Stimulated activated CD8-positive, alpha-beta memory T cell treated with anti-CD3 and anti-CD28 coated beads, Interleukin-4, amount 100 ng/mL, for 1 hour (primary cell): ENCODE measurements around the gene DNAAF8.

ENCODE experiments used
- DNase-seq, 2 donors: peaks; one replicate each; pipeline ENCODE4 v3.0.0-alpha.2; 2020; ENCODE audit warnings: low read depth in 2 of 2, low spot score in 1 of 2

Gene DNAAF8

DNA sequence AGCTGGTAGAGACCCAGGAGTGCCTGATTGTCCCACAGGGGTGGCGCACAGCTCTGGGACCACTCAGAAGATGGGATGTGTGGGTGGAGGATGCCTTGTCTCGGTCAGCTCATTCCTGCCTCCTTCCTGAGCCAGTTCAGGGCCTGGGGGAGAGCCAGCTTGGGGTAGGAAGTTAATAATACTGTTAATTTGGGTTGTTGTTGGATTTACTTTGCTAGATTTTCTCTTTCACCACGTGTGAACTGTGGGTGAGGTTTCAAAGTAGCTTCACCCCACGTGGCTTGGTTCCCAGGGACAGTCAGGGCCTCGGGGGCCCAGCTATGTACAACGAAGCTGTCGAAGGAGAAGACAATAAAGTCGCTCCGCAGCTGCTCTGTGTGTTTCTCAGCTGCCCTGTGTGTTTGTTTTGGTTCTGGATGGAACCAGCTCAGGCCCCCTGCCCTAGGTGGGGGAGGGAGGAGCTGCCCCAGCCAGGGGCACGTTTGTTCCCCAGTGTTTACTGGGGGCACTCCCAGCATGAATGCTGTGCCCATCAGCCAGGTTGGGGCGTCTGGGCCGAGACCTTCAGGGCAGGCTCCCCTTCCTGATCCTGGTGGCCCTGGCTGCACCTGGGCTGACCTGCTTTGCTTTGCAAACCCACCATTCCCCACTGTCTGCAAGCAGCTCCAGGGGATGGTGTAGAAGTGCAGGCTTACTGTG, 38.7 kb upstream of the DNAAF8 start:
- DNase-seq: no peak

- no peak for DNase-seq
Measured at GRCh38 chr16:4696172-4696904, 38.0 kb upstream of the DNAAF8 start.

DNA sequence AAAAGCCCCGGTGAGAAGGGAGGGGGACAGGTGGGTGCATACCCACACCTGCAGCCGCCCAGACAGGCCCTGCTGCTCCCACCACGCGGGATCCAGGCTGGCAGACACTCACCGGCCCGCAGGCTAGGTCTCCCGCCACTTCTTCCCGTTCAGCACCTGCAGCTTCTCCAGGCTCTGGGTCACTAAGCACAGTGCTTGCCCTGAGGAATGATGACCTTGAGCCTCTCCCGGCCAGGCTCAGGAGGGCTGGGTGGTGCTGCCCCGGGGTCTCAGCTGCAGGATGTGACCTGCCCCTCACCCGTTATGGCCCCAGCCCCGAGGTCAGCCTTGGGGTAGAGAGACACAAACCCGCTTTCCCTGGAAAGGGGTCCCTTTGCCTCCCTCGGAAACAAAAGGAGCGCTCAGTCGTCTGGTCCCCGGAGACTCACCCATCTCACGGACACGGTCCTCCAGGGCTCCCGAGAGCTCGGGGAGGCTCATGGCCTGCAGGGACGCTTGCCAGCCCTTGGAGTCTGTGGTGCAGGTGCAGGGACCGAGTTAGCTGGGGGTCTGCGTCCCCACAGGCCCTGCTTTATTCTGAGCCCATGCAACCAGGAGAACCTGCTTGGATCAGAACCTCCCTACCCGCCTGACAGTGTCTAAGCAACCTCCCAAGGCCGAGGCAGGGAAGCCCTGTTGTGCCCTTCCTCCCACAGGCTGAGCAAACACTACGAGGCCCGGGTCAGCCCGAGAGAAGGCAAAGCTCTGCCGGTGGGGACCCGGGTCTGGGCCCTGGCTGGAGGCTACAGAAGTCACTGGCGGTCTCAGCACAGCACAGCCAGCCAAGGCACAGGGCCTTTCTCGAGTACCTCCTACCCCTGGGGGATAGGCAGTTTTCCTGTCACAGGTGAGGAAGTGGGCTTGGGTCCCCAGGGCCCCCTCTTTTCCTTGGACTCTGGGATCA, 37.2 kb upstream of the DNAAF8 start:
- no peak for DNase-seq

GRCh38 chr16:4697848-4698291, 36.5 kb upstream of the DNAAF8 start:
- no peak for DNase-seq

DNA sequence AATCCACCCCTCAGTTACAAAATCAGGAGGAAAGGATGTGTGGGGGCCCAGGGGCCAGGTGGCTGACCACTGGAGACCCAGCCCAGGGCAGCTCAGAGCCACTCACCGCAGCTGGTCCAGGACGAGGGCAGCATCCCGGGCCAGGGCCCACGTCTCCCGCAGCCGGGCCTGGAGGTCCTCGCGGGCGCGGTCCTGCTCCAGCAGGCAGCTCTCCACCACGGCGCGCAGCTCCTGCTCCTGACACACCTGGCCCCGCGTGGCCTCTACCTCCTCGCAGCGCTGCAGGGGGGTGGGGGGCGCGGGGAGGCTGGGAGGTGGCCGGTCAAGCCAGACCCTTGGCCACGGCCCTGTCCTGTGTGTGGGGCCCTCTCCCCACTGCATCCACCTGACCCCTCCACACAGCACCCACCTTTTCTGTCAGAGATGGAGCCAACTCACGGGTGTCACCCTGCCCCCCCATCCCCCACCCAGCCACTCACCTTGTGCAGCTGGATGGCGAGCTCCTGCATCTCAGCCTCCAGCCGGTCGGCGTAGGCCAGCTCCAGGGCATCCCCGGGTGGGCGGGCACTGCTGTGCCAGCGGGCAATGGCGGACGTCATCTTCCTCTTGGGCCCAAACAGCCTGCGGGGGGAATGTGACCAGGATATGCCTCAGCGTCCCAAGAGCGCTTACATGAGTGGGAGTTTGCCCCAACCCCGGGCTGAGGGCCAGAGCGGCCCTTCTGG, 35.9 kb upstream of the DNAAF8 start:
- DNase-seq: no peak

DNA sequence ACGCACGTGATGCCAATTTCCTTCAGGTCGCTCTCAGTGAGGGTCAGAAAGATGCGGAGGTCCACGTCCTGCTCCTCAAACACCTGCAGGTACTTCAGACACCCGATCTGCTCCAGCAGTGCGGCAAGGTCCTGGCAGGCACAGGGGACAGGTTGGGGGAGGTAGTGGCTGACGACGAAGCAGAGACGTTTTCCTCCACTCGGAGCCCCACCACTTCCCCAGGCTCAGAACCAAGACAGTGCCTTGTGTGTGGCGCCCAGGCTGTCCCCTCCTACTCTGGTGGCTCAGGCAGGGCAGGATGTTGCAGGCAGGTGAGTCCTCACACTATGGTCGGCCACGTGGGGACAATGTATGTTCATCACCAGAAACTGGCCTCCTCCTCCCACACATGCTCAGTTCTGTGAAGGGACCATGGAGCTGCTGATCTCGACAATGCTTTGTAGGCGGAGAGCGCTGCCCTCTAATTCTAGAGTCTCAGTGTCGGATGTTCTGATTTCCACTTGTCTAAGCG, 35.2 kb upstream of the DNAAF8 start:
- DNase-seq: no peak

- no peak for DNase-seq
Measured at GRCh38 chr16:4700380-4700996, 33.8 kb upstream of the DNAAF8 start.

DNA sequence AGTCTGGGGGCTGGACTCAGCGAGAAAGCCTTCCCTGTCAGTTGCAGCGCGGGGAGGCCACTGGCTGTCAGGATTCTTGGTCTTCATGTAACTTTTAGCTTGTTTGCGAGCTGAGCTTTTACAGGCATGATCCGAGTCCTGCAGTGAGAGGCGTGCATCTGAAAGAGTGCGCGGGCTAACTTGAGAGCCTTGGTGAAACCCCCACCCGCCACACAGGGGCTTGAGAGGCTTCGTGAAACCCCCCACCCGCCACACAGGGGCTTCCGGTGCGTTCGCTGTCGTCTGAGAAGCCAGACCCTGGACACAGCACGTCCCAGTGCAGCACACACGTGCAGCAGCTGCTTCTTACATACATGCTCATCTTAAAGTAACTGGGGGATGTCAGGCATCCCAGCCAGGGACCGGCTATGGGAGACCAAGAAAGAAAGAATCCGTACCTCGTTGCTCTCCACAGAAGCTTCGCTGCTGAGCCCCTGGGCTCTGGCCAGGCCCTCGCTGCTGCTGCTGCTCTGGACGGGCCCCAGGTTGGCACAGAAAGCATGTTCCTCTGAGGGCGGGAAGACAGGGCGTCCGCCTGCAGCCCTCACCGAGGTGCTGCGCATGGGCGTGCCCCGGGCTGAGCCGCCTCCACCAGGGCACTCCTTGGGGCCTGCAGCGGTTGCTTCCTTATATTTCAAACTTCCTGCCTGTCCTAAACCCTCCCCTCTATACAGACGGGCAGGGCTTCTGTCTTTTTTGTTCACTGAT, 33.2 kb upstream of the DNAAF8 start:
- no peak for DNase-seq

- DNase-seq: no peak
Measured at GRCh38 chr16:4701791-4702465, 32.4 kb upstream of the DNAAF8 start.

DNA sequence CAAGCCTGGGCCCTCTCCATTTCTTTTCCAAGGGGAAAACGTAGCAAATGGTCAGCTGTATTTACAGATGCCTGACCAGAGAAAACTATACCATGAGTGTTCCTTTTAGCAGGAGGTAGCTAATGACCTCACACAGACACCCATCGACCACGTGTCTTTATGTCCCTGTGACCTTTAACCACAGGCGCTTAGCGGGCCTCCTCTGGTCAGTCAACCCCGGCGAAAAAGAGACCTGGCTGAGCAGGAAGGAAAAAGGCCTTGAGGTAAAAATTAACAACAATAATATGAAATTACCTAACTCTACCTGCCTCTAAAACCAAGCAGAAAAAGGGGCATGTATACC, 31.9 kb upstream of the DNAAF8 start:
- no peak for DNase-seq

GRCh38 chr16:4703906-4704305, 30.4 kb upstream of the DNAAF8 start:
- no peak for DNase-seq

DNA sequence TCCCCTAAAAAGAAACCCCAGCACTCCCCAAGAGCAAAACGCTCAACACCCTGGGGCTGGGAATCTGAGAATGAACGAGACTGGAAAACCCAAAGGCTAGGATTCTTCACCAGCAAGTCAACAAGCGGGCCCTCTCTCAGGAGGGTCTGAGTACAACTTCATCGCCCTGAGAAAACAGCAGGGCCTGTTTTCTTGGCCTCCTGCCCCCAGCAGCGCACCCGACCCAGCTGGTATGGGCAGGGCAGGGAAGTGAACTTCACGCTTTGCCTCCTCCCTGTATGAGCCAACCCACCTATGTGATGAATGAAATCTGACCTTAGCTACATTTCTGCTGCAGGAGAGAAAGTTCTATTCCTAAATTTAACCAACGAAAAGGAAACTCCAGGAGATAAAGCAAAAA, 29.8 kb upstream of the DNAAF8 start:
- no peak for DNase-seq

DNA sequence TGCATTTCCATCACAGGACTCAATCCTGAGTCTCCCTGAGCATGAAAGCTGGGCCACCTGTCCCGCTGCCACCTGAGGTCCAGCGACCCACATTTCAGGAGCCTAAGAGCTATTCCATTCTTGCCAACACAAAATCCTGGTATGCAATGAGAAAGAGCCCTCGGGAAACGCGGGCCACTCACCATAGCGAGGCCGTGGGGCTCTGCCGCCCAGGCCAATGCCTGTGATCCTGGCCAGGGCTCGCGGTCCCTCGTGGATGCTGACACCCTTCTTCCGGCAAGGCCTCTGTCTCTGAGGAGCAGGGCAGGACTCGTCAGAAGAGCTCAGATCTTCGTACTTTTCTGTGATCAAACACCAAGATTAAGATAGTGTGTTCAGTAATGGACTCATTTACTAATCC, 29.4 kb upstream of the DNAAF8 start:
- no peak for DNase-seq

DNA sequence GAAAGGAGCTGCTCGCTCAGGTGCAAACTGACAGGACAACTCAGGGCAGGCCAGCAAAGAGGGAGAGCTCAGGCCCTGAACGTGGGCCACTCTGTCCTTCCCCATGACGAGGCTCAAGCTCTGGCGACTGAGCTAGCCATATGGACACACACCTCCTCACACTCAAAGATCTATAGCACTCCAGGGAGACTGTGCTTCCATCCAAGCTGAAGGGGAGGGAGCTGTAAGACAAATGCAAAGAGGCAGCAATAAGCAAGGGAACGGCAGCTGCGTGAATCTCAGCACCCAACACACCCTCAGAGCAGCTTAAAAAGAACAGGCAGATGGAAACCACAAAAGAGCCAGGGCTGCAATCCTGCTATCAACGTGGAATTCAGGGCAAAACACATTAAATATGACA, 27.5 kb upstream of the DNAAF8 start:
- no peak for DNase-seq

GRCh38 chr16:4709481-4709880, 24.9 kb upstream of the DNAAF8 start:
- DNase-seq: no peak

GRCh38 chr16:4713663-4714501, 20.5 kb upstream of the DNAAF8 start:
- no peak for DNase-seq

GRCh38 chr16:4714996-4715395, 19.3 kb upstream of the DNAAF8 start:
- DNase-seq: no peak

DNA sequence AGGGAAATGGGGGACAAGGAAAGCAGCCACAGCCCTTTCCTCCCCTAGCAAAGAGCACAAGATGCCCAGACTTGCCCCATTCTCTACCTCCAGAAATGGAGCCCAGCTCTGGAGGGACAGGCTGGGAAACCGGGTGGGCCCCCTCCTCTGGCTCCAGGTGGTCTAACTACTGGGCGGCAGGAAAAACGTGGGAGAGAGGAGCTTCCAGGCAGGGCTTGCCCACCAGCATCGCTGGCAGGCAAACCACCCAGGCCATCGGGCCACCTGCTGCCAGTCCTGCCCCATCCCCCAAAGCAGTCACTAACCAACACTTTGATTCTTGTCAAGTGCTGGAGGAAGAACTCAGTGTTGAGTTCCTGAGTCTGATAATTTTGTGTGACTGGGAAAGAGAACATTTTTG, 15.9 kb upstream of the DNAAF8 start:
- no peak for DNase-seq
